AG09309 (cell line): ENCODE data around the gene SLC16A8.

Experiments used
- DNase-seq: peaks from one replicate; pipeline ENCODE4 v3.0.0-alpha.2; 2010; ENCODE audit warnings: low read depth
- H3K4me3 ChIP-seq: 2 replicates; pipeline ENCODE4 v1.5.1; 2011; ENCODE audit warnings: mild to moderate bottlenecking, low read depth, low read length, moderate library complexity; ENCODE audit not compliant: control insufficient read depth
- TF ChIP-seq, protein P1 (sequence below): IDR thresholded peaks from 2 replicates; pipeline ENCODE4 v1.5.1; 2011; ENCODE audit warnings: mild to moderate bottlenecking, low read depth, low read length, inconsistent platforms; ENCODE audit not compliant: insufficient read depth, control insufficient read depth; ENCODE audit errors: missing control alignments

The SLC16A8 gene

DNA sequence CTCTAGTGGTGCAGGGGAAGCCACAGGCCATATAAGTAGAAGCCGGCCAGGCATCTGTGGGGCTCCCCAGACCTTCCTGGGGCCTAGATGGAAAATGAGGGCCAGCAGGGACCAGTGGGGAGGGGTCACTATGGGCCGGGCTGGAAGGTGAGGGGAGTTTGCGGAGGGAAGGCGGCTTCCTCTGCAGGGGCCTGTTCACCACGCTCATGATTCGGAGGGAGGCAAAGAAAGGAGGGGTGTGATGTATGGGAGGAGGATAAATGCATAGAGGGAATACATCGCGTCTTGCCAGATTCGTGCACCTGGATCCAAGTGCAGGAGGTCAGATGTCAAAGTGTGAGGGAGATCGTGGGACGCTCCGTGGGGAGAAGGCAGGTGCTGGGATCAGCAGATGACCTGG, 6.9 kb downstream of the SLC16A8 start:
- H3K4me3 ChIP-seq, result no peak overlapping the region
- TF ChIP-seq, protein P1, sequence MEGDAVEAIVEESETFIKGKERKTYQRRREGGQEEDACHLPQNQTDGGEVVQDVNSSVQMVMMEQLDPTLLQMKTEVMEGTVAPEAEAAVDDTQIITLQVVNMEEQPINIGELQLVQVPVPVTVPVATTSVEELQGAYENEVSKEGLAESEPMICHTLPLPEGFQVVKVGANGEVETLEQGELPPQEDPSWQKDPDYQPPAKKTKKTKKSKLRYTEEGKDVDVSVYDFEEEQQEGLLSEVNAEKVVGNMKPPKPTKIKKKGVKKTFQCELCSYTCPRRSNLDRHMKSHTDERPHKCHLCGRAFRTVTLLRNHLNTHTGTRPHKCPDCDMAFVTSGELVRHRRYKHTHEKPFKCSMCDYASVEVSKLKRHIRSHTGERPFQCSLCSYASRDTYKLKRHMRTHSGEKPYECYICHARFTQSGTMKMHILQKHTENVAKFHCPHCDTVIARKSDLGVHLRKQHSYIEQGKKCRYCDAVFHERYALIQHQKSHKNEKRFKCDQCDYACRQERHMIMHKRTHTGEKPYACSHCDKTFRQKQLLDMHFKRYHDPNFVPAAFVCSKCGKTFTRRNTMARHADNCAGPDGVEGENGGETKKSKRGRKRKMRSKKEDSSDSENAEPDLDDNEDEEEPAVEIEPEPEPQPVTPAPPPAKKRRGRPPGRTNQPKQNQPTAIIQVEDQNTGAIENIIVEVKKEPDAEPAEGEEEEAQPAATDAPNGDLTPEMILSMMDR, result no peak

DNA sequence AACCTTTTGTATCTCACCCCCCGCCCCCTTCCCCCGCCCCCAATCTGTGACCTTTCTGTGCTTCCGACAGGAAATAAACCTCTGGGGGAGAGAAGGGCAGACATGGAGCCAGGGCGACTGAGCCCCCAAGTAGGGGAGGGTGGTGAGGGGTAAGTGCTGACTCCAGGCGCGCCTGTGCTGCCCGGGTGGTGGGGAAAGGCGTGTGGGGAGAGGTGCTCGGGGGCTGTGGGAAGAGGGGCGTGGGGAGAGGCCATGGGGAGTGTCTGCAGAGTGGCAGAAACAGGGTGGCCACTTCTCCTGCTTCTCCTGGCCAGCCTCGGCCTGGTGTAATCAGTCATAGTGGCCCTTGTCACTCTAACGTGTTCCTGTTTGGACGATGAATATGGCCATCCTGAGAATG, 8.0 kb downstream of the SLC16A8 start:
- no peak for DNase-seq
- H3K4me3 ChIP-seq, result no peak overlapping the region
- TF ChIP-seq, protein P1, result no peak

More for the DNA sequence above, 6.9 kb downstream of the SLC16A8 start:
- no peak for DNase-seq

DNA sequence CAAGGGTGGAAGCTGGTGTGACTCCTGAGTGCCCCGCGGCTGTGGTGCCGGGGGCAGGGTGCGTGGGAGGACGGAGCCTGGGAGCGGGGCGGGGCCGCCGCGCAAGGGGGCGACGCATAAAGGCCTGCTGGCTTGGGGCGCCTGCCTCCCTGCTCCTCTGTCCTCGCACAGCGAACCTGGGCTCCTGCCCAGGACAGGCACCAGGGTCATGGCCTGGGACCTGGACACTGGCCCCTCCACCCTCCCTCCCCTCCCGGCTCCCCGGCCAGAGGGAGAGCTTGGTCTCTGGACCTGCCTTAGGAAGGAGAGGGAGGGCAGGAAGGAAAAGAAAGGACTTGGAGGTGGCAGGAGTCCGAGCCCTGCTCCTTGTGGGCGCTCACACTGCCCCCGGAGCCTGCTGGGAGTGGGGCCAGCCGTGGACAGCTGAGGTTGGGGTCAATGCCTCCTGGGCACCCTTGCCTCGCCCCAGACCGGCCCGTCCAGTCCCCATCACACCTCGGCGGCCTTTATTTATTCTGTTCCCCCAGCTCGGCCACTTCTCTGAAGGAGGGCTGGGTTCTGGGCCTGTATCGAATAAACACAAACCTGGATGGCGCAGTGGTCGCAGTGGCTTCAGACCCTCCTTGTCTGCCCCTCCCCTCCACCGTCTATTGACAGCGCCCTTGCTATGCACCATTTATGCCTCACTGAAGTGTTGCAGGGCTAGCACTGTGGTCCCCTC, 8.7 kb downstream of the SLC16A8 start:
- TF ChIP-seq, protein P1, result no peak
- no peak for DNase-seq
- no peak overlapping the region for H3K4me3 ChIP-seq

DNA sequence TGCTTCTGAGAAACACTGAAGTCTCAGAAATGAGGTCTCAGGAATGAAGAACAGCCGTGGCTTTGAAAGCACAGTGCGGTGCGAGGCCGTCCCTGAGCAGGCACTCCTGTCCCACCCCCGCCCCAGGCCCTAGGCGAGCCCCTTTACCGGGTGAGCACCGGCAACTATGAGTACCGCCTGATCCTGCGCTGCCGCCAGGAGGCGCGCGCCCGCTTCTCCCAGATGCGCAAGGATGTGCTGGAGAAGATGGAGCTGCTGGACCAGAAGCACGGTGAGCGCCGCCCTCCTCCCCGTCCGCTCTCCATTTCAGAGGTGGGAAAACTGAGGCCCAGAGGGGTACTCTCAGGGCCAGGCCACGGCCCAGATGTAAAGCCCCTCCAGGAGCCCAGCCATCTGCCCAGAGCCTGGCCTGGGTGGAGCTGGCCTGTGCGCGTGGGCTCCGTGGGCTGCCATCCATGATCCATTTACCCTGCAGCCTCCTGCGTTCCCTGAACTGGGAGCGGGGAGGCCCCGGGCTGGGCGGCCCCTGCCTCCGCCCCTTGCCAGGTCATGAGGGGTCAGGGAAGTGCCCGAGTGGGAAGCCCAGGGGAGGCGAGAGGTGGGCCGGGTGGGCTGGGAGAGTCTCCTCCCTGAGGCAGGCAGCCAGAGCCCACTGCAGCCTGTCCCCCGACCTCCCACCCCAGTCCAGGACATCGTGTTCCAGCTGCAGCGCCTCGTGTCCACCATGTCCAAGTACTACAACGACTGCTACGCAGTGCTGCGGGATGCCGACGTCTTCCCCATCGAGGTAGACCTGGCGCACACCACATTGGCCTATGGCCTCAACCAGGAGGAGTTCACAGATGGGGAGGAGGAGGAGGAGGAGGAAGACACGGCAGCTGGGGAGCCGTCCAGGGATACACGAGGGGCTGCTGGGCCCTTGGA, 9.5 kb downstream of the SLC16A8 start:
- TF ChIP-seq, protein P1, result no peak
- H3K4me3 ChIP-seq, result no peak overlapping the region
- no peak for DNase-seq

DNA sequence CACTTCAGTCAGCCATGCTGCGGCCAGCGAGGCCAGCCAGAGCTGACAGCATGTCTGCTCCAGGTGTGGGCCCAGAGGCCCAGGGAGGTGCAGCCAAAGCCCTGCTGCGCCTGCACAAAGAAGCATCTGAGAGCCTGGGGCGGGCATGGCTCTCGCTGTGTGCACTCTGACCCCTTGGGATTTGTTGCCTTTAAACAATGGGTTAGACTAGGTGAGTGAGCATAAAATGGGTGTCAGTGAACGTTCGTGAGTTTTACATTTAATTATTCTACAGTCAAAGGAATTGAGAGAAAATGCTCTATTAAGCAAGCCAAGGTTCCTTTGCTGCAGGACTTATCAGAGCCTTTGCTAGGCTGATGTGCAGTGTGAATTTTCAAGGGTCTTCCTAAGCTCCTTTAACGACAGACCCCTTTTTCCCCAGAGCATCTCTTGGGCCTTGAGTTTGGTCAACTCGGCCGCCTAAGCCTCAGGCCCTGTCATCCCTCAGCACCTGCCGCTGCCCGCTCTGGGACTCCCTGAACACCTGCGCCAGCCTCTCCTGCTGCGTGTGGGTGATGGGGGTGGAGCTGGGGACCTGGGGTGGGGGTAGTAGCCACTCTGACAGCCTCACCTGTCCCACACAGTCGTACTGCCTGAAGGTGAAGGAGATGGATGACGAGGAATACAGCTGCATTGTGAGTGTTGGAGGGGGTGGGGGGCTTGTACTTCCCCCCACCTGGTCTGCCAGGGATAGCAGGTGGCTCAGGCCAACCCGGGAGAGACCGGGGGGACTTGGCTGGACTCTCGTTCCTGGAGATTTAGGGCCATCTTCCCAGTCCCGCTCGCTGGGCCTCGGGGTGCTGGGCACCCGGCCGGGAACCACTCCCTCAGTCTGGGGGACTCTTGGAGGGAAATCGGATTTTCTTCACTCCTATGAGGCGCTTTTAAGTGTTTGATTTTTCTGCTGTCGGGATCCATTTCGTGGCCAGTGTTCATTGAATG, 10.5 kb downstream of the SLC16A8 start:
- TF ChIP-seq, protein P1, result no peak
- DNase-seq, result no peak
- H3K4me3 ChIP-seq, result no peak overlapping the region

DNA sequence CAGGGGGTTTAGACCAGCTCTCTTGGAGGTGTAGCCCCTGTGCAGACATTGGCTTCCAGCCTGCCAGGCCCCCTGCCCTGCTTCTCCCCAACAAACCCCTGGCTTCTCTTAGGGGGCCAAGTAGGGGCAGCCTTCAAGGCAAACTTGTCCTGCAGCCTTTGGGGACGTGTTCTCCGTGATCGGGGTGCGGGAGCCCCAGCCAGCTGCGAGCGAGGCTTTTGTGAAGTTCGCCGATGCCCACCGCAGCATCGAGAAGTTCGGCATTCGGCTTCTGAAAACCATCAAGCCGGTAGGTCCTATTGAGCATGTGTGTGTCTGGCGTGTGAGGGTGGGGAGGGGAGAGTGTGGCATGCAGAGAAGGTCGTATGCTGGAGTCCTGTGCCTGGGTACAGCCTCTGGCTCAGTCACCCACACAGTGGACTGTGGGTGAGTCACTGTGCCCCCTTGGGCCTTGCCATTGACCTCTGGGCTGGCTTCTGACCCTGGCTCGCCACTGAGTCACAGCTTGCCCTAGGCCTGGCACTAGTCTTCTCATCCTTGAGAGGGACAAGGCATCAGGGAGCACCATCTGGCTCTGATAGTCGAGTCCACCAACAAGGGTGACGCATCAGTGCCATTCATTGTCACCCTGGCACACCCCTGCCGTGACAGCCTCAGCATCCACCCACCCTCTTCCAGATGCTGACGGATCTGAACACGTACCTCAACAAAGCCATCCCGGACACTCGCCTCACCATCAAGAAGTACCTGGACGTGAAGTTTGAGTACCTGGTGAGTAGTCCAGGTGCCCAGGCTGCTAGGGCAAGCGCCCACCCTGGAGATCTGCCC, 11.4 kb downstream of the SLC16A8 start:
- H3K4me3 ChIP-seq, result no peak overlapping the region
- TF ChIP-seq, protein P1, result no peak
- DNase-seq, result no peak
